OCI-LY3 (cell line): Measurements from ENCODE around the gene ZNF618.

Experiments
- CTCF ChIP-seq: fragments of 200-600, 300-600 bp; sonication (generic); IDR thresholded peaks from 2 replicates; pipeline ENCODE4 v1.5.1; 2014; ENCODE audit warnings: antibody characterized with exemption, low read length, low read depth
- EZH2phosphoT487 ChIP-seq: fragments of 200-600 bp; shearing (Covaris generic); IDR thresholded peaks from 2 replicates; pipeline ENCODE4 v1.6.1; 2018; ENCODE audit warnings: antibody characterized with exemption, mixed run types, low read depth

DNA sequence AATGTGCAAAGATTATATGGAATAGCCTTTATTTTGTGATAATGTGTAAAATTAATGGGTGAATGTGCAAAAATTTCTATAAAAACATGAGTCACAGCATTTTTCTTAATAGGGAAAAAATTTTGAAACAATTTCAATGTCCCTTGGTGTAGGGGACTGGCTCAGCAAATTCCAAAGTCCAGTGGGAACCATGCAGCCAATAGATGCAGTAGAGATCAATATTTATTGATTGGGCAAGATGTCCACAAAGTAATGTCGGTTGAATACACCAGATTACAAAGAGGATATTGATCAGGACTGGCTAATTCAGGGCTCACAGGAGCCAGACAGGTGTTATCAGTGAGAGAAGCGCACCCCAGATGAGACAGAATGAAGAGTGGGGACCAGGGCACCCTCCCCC lies 139.5 kb downstream of the ZNF618 start:
- TF ChIP-seq CTCF: no peak
- TF ChIP-seq EZH2phosphoT487: no peak
